HCT116 (cell line): ENCODE results near the gene GEMIN4. TPM values are rescaled to one million over a fixed set of nuclear protein-coding genes. Genes with fewer than 3 reads are reported as not detected.

ENCODE experiments used
- ATAC-seq: fragments of 200-7000 bp; cut with Tn5 transposase; 2 replicates; pipeline ENCODE4 v1.9.1; 2020; ENCODE audit warnings: mild to moderate bottlenecking, moderate library complexity
- BruUV-seq: library from RNA; stranded (reverse); fragments of 400-500 nt; replicated peaks from 2 replicates; lab custom pipeline; 2021; lab: Mats Ljungman, UMichigan
- CTCF ChIA-PET: fragments of 300-600 bp; sonication (Branson Sonifier 250); formaldehyde crosslinking; loops from one replicate; lab custom pipeline; 2021; ENCODE audit warnings: antibody characterized with exemption; lab: Charles Lee
- POLR2A ChIA-PET: fragments of 300-600, 350-600 bp; sonication (Branson Sonifier 250); formaldehyde crosslinking; loops from one replicate; lab custom pipeline; 2021; ENCODE audit warnings: antibody characterized with exemption; lab: Charles Lee
- RAD21 ChIA-PET, 2 experiments: fragments of 300-600 bp; sonication (Branson Sonifier 250); formaldehyde crosslinking; loops; one replicate each; lab custom pipeline; 2023; ENCODE audit warnings: low total read pairs in 2 of 2; ENCODE audit not compliant: uncharacterized antibody in 2 of 2, unreplicated experiment in 2 of 2, low non-redundant PET in 1 of 2; lab: Charles Lee
- DNase-seq: peaks from one replicate; pipeline ENCODE4 v3.0.0-alpha.2; 2010; ENCODE audit warnings: low read depth, low spot score
- H2AFZ ChIP-seq: fragments of 200-600 bp; shearing (Covaris generic), sonication (generic); 2 replicates; pipeline ENCODE4 v1.6.1; 2017; ENCODE audit warnings: low read depth, mixed run types, mixed read lengths, antibody characterized with exemption, low read length; ENCODE audit not compliant: poor library complexity, severe bottlenecking
- H3K27ac ChIP-seq: 2 replicates; pipeline ENCODE4 v1.5.1; 2012; ENCODE audit warnings: low read depth, low read length
- H3K27me3 ChIP-seq: fragments of 200-600 bp; sonication (generic); 2 replicates; pipeline ENCODE4 v1.6.1; 2016; ENCODE audit warnings: mixed run types, low read length, mixed read lengths; ENCODE audit not compliant: insufficient read depth
- H3K36me3 ChIP-seq, 2 experiments: fragments of 200-500 bp in 1 of 2; fragments of 200-600 bp in 1 of 2; sonication (Bioruptor generic) in 1 of 2; sonication (generic) in 1 of 2; 2 replicates each; pipeline versions ENCODE4 v1.5.1 to v1.6.1; 2014 to 2016; ENCODE audit warnings: low read length in 2 of 2, inconsistent platforms in 1 of 2, mixed read lengths in 1 of 2, mixed run types in 1 of 2; ENCODE audit not compliant: insufficient read depth in 2 of 2, control insufficient read depth in 1 of 2
- H3K4me1 ChIP-seq, 2 experiments: fragments of 200-600 bp in 1 of 2; sonication (generic) in 1 of 2; 2 replicates each; pipeline versions ENCODE4 v1.5.1 to v1.6.1; 2012 to 2017; ENCODE audit warnings: low read length in 2 of 2, inconsistent platforms in 1 of 2, mild to moderate bottlenecking in 1 of 2, mixed read lengths in 1 of 2, mixed run types in 1 of 2, moderate library complexity in 1 of 2; ENCODE audit not compliant: insufficient read depth in 2 of 2, control insufficient read depth in 1 of 2
- H3K4me2 ChIP-seq: fragments of 200-600 bp; sonication (generic); 2 replicates; pipeline ENCODE4 v1.6.1; 2017; ENCODE audit warnings: mixed run types, low read length, mixed read lengths
- H3K4me3 ChIP-seq, 2 experiments: fragments of 200-600 bp in 1 of 2; sonication (generic) in 1 of 2; replicated peaks in 1 of 2; 2 replicates each; pipeline ENCODE4 v1.5.1; 2011 to 2016; ENCODE audit warnings: low read length in 2 of 2, control low read depth in 1 of 2, low read depth in 1 of 2, mild to moderate bottlenecking in 1 of 2, mixed read lengths in 1 of 2, mixed run types in 1 of 2
- H3K79me2 ChIP-seq: fragments of 200-600 bp; sonication (generic); 2 replicates; pipeline ENCODE4 v1.6.1; 2017; ENCODE audit warnings: mild to moderate bottlenecking, mixed run types, low read length, moderate library complexity, mixed read lengths; ENCODE audit not compliant: insufficient read depth
- H3K9ac ChIP-seq: fragments of 200-600 bp; sonication (generic); 2 replicates; pipeline ENCODE4 v1.6.1; 2016; ENCODE audit warnings: low read length, mixed read lengths
- H3K9me2 ChIP-seq: fragments of 200-600 bp; sonication (generic), shearing (Covaris generic); 2 replicates; pipeline ENCODE4 v1.6.1; 2017; ENCODE audit warnings: mixed run types, mild to moderate bottlenecking, moderate library complexity; ENCODE audit not compliant: insufficient read depth
- H3K9me3 ChIP-seq, 2 experiments: fragments of 200-500 bp in 1 of 2; fragments of 200-600 bp in 1 of 2; sonication (Bioruptor generic) in 1 of 2; sonication (generic) in 1 of 2; 2 replicates each; pipeline ENCODE4 v1.6.1; 2014 to 2017; ENCODE audit warnings: low read length in 2 of 2, mixed read lengths in 2 of 2, inconsistent platforms in 1 of 2, low read depth in 1 of 2, mild to moderate bottlenecking in 1 of 2, mixed run types in 1 of 2, moderate library complexity in 1 of 2; ENCODE audit not compliant: control insufficient read depth in 1 of 2, insufficient read depth in 1 of 2
- H4K20me1 ChIP-seq: fragments of 200-600 bp; sonication (generic), shearing (Covaris generic); 2 replicates; pipeline ENCODE4 v1.6.1; 2017; ENCODE audit warnings: mixed run types, mild to moderate bottlenecking, moderate library complexity; ENCODE audit not compliant: insufficient read depth
- CBX3 ChIP-seq: IDR thresholded peaks from 2 replicates; pipeline ENCODE4 v1.6.1; 2012; ENCODE audit warnings: low read depth
- CEBPB ChIP-seq: IDR thresholded peaks from 2 replicates; pipeline ENCODE4 v1.6.1; 2012; ENCODE audit warnings: low read depth
- ELF1 ChIP-seq: IDR thresholded peaks from 2 replicates; pipeline ENCODE4 v1.6.1; 2012; ENCODE audit warnings: low read depth, borderline replicate concordance
- EZH2phosphoT487 ChIP-seq: fragments of 200-600 bp; IDR thresholded peaks from 2 replicates; pipeline ENCODE4 v1.6.1; 2018; ENCODE audit warnings: antibody characterized with exemption, borderline replicate concordance
- FOSL1 ChIP-seq: IDR thresholded peaks from 2 replicates; pipeline ENCODE4 v1.6.1; 2012; ENCODE audit warnings: low read depth
- JUND ChIP-seq: IDR thresholded peaks from 2 replicates; pipeline ENCODE4 v1.6.1; 2012
- POLR2A ChIP-seq: IDR thresholded peaks from 2 replicates; pipeline ENCODE4 v1.7.0; 2011; ENCODE audit warnings: borderline replicate concordance; ENCODE audit not compliant: insufficient read depth, insufficient read length; ENCODE audit errors: extremely low read depth
- POLR2AphosphoS5 ChIP-seq: IDR thresholded peaks from 2 replicates; pipeline ENCODE4 v1.6.1; 2011; ENCODE audit warnings: mild to moderate bottlenecking, low read depth, low read length, moderate library complexity
- RAD21 ChIP-seq: IDR thresholded peaks from 2 replicates; pipeline ENCODE4 v1.6.1; 2012; ENCODE audit warnings: low read depth, mild to moderate bottlenecking
- SRF ChIP-seq: IDR thresholded peaks from 2 replicates; pipeline ENCODE4 v1.6.1; 2012; ENCODE audit warnings: low read depth
- YY1 ChIP-seq: IDR thresholded peaks from 2 replicates; pipeline ENCODE4 v1.6.1; 2011; ENCODE audit warnings: low read length, low read depth, moderate library complexity, mild to moderate bottlenecking; ENCODE audit not compliant: insufficient replicate concordance; ENCODE audit errors: extremely low read depth
- ZFX ChIP-seq: fragments of 450-650 bp; IDR thresholded peaks from 2 replicates; pipeline ENCODE4 v1.6.1; 2017
- ZNF274 ChIP-seq: fragments of 200-500 bp; sonication (Bioruptor generic); IDR thresholded peaks from 2 replicates; pipeline ENCODE4 v1.6.1; 2014; ENCODE audit warnings: mild to moderate bottlenecking, low read depth, low read length, inconsistent platforms
- intact Hi-C: fragments of 100-400 bp; cut with micrococcal nuclease; formaldehyde crosslinking; loops from 2 replicates; pipeline ENCODE4 v1.10.0; 2022
- total RNA-seq: library from RNA; stranded (reverse); gene quantifications from one replicate; pipeline ENCODE4 v1.2.1, GENCODE V29; 2021; ENCODE audit not compliant: unreplicated experiment
- TF ChIP-seq, protein P1 (sequence below): IDR thresholded peaks from 2 replicates; pipeline ENCODE4 v1.6.1; 2012; ENCODE audit warnings: low read depth
- TF ChIP-seq, protein P2 (sequence below): IDR thresholded peaks from 2 replicates; pipeline ENCODE4 v1.6.1; 2012
- TF ChIP-seq, protein P3 (sequence below), 3 experiments: fragments of 200-600 bp in 1 of 3; sonication (generic) in 1 of 3; IDR thresholded peaks in 2 of 3; conservative IDR thresholded peaks in 1 of 3; 2 replicates each; pipeline ENCODE4 v1.5.1; 2012 to 2017; ENCODE audit warnings: low read depth in 2 of 3, low read length in 2 of 3, antibody characterized with exemption in 1 of 3, borderline replicate concordance in 1 of 3, control low read depth in 1 of 3, mild to moderate bottlenecking in 1 of 3, mixed read lengths in 1 of 3, mixed run types in 1 of 3, moderate library complexity in 1 of 3; ENCODE audit not compliant: insufficient read depth in 1 of 3

The GEMIN4 gene
- total RNA-seq, 1 experiment from 2014 or later = 53.2 TPM

DNA sequence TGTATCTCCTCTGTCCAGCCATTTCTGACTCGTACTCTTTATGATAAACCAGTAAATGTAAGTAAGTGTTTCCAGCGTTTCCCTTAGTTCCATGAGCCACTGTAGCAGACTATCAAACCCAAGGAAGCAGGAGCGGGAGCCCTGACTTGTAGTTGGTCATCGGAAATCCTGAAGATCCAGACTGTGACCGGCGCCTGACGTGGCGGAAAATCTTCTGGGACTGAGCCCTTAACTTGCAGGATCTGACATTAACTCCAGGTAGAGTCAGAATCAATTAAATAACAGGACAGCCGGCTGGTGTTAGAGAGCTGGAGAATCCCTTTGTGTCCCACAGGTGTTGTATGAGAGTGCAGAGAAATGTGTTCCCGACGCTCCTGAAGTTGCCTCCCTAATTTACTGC, 26.0 kb upstream of the GEMIN4 start:
- no TSS peak for BruUV-seq
- CTCF ChIA-PET = interaction anchor here (1.3 kb wide), 1 partner anchor 203 kb away, joined by 3 read pairs; no protein-coding TSS in a partner anchor
- intact Hi-C loops = no loop called here

DNA sequence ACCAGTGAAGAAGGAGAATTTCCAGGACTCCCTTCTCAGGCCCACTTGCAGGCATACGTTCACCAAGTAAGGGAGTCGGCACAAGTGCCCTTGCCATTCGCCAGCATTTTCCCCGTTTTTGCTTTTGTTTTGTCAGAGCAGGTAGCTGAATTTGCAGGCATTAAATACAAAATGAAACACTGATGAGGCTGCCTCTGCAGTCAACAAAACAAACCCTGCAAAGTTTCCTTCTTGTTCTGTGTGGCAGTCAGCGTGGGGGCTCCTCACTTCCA, 22.2 kb upstream of the GEMIN4 start:
- Histone ChIP-seq H3K79me2 (peaks cover 29% of the 10 kb centered on the region), H3K4me3 (no peak overlapping the region), H3K4me1 (no peaks in the 10 kb centered on the region), H3K27ac (no peak overlapping the region), H3K27me3 (no peaks in the 10 kb centered on the region), H3K9me3 (no peaks in the 10 kb centered on the region), H4K20me1 (no peaks in the 10 kb centered on the region), H3K36me3 (peaks cover 65 to 72% of the 10 kb centered on the region in 2 experiments), H3K9me2 (no peaks in the 10 kb centered on the region), H3K4me2 (no peak overlapping the region), H3K9ac (no peak overlapping the region), H2AFZ (no peak overlapping the region)
- ChIA-PET POLR2A (no interaction called here), RAD21 (no interaction called here), CTCF (no interaction called here)
- intact Hi-C loops = no loop called here
- DNase-seq (no peak), ATAC-seq (no peak)
- no TSS peak for BruUV-seq
- no peak for TF ChIP-seq CEBPB
- TF ChIP-seq, protein P1, sequence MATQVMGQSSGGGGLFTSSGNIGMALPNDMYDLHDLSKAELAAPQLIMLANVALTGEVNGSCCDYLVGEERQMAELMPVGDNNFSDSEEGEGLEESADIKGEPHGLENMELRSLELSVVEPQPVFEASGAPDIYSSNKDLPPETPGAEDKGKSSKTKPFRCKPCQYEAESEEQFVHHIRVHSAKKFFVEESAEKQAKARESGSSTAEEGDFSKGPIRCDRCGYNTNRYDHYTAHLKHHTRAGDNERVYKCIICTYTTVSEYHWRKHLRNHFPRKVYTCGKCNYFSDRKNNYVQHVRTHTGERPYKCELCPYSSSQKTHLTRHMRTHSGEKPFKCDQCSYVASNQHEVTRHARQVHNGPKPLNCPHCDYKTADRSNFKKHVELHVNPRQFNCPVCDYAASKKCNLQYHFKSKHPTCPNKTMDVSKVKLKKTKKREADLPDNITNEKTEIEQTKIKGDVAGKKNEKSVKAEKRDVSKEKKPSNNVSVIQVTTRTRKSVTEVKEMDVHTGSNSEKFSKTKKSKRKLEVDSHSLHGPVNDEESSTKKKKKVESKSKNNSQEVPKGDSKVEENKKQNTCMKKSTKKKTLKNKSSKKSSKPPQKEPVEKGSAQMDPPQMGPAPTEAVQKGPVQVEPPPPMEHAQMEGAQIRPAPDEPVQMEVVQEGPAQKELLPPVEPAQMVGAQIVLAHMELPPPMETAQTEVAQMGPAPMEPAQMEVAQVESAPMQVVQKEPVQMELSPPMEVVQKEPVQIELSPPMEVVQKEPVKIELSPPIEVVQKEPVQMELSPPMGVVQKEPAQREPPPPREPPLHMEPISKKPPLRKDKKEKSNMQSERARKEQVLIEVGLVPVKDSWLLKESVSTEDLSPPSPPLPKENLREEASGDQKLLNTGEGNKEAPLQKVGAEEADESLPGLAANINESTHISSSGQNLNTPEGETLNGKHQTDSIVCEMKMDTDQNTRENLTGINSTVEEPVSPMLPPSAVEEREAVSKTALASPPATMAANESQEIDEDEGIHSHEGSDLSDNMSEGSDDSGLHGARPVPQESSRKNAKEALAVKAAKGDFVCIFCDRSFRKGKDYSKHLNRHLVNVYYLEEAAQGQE = no peak
- TF ChIP-seq, protein P2, sequence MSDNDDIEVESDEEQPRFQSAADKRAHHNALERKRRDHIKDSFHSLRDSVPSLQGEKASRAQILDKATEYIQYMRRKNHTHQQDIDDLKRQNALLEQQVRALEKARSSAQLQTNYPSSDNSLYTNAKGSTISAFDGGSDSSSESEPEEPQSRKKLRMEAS = no peak
- TF ChIP-seq ZFX = no peak
- TF ChIP-seq ZNF274 = no peak
- no peak for TF ChIP-seq CBX3
- TF ChIP-seq RAD21 = no peak
- TF ChIP-seq YY1 = no peak
- no peak for TF ChIP-seq FOSL1
- TF ChIP-seq ELF1 = no peak
- TF ChIP-seq POLR2AphosphoS5 = no peak
- no peak for TF ChIP-seq EZH2phosphoT487
- TF ChIP-seq JUND = no peak

More for the DNA sequence above, 26.0 kb upstream of the GEMIN4 start:
- POLR2A ChIA-PET = no interaction called here
- Histone ChIP-seq H3K36me3 (peaks cover 37 to 45% of the 10 kb centered on the region in 2 experiments), H3K9me3 (no peaks in the 10 kb centered on the region), H2AFZ (no peak overlapping the region), H3K79me2 (peaks cover 65% of the 10 kb centered on the region), H3K9me2 (no peaks in the 10 kb centered on the region), H3K9ac (no peak overlapping the region), H3K4me3 (no peak overlapping the region), H4K20me1 (no peaks in the 10 kb centered on the region), H3K4me2 (no peak overlapping the region), H3K27ac (no peak overlapping the region), H3K4me1 (peaks cover 1 to 7% of the 10 kb centered on the region in 2 experiments; a peak in 2 of 4 replicates), H3K27me3 (no peaks in the 10 kb centered on the region)
- TF ChIP-seq SRF (no peak), ZFX (no peak), POLR2A (no peak), EZH2phosphoT487 (no peak), ZNF274 (no peak)
- TF ChIP-seq, protein P3, sequence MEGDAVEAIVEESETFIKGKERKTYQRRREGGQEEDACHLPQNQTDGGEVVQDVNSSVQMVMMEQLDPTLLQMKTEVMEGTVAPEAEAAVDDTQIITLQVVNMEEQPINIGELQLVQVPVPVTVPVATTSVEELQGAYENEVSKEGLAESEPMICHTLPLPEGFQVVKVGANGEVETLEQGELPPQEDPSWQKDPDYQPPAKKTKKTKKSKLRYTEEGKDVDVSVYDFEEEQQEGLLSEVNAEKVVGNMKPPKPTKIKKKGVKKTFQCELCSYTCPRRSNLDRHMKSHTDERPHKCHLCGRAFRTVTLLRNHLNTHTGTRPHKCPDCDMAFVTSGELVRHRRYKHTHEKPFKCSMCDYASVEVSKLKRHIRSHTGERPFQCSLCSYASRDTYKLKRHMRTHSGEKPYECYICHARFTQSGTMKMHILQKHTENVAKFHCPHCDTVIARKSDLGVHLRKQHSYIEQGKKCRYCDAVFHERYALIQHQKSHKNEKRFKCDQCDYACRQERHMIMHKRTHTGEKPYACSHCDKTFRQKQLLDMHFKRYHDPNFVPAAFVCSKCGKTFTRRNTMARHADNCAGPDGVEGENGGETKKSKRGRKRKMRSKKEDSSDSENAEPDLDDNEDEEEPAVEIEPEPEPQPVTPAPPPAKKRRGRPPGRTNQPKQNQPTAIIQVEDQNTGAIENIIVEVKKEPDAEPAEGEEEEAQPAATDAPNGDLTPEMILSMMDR (IDR thresholded peaks at IDR 0.05 in 2 of 3, conservative IDR thresholded peaks at IDR 0.05 in 1 of 3; ENCODE audit: borderline replicate concordance in 1 of 3, insufficient read depth in 1 of 3, low read depth in 2 of 3, low read length in 2 of 3) = no peak
- DNase-seq = no peak
- RAD21 ChIA-PET = no interaction called here
- no peak for ATAC-seq
